HCT116 (cell line): ENCODE measurements around the gene GRK5. TPM values are rescaled to one million over a fixed set of nuclear protein-coding genes. Genes with fewer than 3 reads are reported as not detected.

ENCODE experiments used
- ATAC-seq: fragments of 200-7000 bp; cut with Tn5 transposase; 2 replicates; pipeline ENCODE4 v1.9.1; 2020; ENCODE audit warnings: mild to moderate bottlenecking, moderate library complexity
- BruUV-seq: library from RNA; stranded (reverse); fragments of 400-500 nt; replicated peaks from 2 replicates; lab custom pipeline; 2021; lab: Mats Ljungman, UMichigan
- CTCF ChIA-PET: fragments of 300-600 bp; sonication (Branson Sonifier 250); formaldehyde crosslinking; loops from one replicate; lab custom pipeline; 2021; ENCODE audit warnings: antibody characterized with exemption; lab: Charles Lee
- POLR2A ChIA-PET: fragments of 300-600, 350-600 bp; sonication (Branson Sonifier 250); formaldehyde crosslinking; loops from one replicate; lab custom pipeline; 2021; ENCODE audit warnings: antibody characterized with exemption; lab: Charles Lee
- RAD21 ChIA-PET, 2 experiments: fragments of 300-600 bp; sonication (Branson Sonifier 250); formaldehyde crosslinking; loops; one replicate each; lab custom pipeline; 2023; ENCODE audit warnings: low total read pairs in 2 of 2; ENCODE audit not compliant: uncharacterized antibody in 2 of 2, unreplicated experiment in 2 of 2, low non-redundant PET in 1 of 2; lab: Charles Lee
- DNase-seq: peaks from one replicate; pipeline ENCODE4 v3.0.0-alpha.2; 2010; ENCODE audit warnings: low read depth, low spot score
- H2AFZ ChIP-seq: fragments of 200-600 bp; shearing (Covaris generic), sonication (generic); 2 replicates; pipeline ENCODE4 v1.6.1; 2017; ENCODE audit warnings: low read depth, mixed run types, mixed read lengths, antibody characterized with exemption, low read length; ENCODE audit not compliant: poor library complexity, severe bottlenecking
- H3K27ac ChIP-seq: 2 replicates; pipeline ENCODE4 v1.5.1; 2012; ENCODE audit warnings: low read depth, low read length
- H3K27me3 ChIP-seq: fragments of 200-600 bp; sonication (generic); 2 replicates; pipeline ENCODE4 v1.6.1; 2016; ENCODE audit warnings: mixed run types, low read length, mixed read lengths; ENCODE audit not compliant: insufficient read depth
- H3K36me3 ChIP-seq, 2 experiments: fragments of 200-500 bp in 1 of 2; fragments of 200-600 bp in 1 of 2; sonication (Bioruptor generic) in 1 of 2; sonication (generic) in 1 of 2; 2 replicates each; pipeline versions ENCODE4 v1.5.1 to v1.6.1; 2014 to 2016; ENCODE audit warnings: low read length in 2 of 2, inconsistent platforms in 1 of 2, mixed read lengths in 1 of 2, mixed run types in 1 of 2; ENCODE audit not compliant: insufficient read depth in 2 of 2, control insufficient read depth in 1 of 2
- H3K4me1 ChIP-seq, 2 experiments: fragments of 200-600 bp in 1 of 2; sonication (generic) in 1 of 2; 2 replicates each; pipeline versions ENCODE4 v1.5.1 to v1.6.1; 2012 to 2017; ENCODE audit warnings: low read length in 2 of 2, inconsistent platforms in 1 of 2, mild to moderate bottlenecking in 1 of 2, mixed read lengths in 1 of 2, mixed run types in 1 of 2, moderate library complexity in 1 of 2; ENCODE audit not compliant: insufficient read depth in 2 of 2, control insufficient read depth in 1 of 2
- H3K4me2 ChIP-seq: fragments of 200-600 bp; sonication (generic); 2 replicates; pipeline ENCODE4 v1.6.1; 2017; ENCODE audit warnings: mixed run types, low read length, mixed read lengths
- H3K4me3 ChIP-seq, 2 experiments: fragments of 200-600 bp in 1 of 2; sonication (generic) in 1 of 2; replicated peaks in 1 of 2; 2 replicates each; pipeline ENCODE4 v1.5.1; 2011 to 2016; ENCODE audit warnings: low read length in 2 of 2, control low read depth in 1 of 2, low read depth in 1 of 2, mild to moderate bottlenecking in 1 of 2, mixed read lengths in 1 of 2, mixed run types in 1 of 2
- H3K79me2 ChIP-seq: fragments of 200-600 bp; sonication (generic); 2 replicates; pipeline ENCODE4 v1.6.1; 2017; ENCODE audit warnings: mild to moderate bottlenecking, mixed run types, low read length, moderate library complexity, mixed read lengths; ENCODE audit not compliant: insufficient read depth
- H3K9ac ChIP-seq: fragments of 200-600 bp; sonication (generic); 2 replicates; pipeline ENCODE4 v1.6.1; 2016; ENCODE audit warnings: low read length, mixed read lengths
- H3K9me2 ChIP-seq: fragments of 200-600 bp; sonication (generic), shearing (Covaris generic); 2 replicates; pipeline ENCODE4 v1.6.1; 2017; ENCODE audit warnings: mixed run types, mild to moderate bottlenecking, moderate library complexity; ENCODE audit not compliant: insufficient read depth
- H3K9me3 ChIP-seq, 2 experiments: fragments of 200-500 bp in 1 of 2; fragments of 200-600 bp in 1 of 2; sonication (Bioruptor generic) in 1 of 2; sonication (generic) in 1 of 2; 2 replicates each; pipeline ENCODE4 v1.6.1; 2014 to 2017; ENCODE audit warnings: low read length in 2 of 2, mixed read lengths in 2 of 2, inconsistent platforms in 1 of 2, low read depth in 1 of 2, mild to moderate bottlenecking in 1 of 2, mixed run types in 1 of 2, moderate library complexity in 1 of 2; ENCODE audit not compliant: control insufficient read depth in 1 of 2, insufficient read depth in 1 of 2
- H4K20me1 ChIP-seq: fragments of 200-600 bp; sonication (generic), shearing (Covaris generic); 2 replicates; pipeline ENCODE4 v1.6.1; 2017; ENCODE audit warnings: mixed run types, mild to moderate bottlenecking, moderate library complexity; ENCODE audit not compliant: insufficient read depth
- EGR1 ChIP-seq: IDR thresholded peaks from 2 replicates; pipeline ENCODE4 v1.6.1; 2012; ENCODE audit warnings: low read depth
- ELF1 ChIP-seq: IDR thresholded peaks from 2 replicates; pipeline ENCODE4 v1.6.1; 2012; ENCODE audit warnings: low read depth, borderline replicate concordance
- EZH2phosphoT487 ChIP-seq: fragments of 200-600 bp; IDR thresholded peaks from 2 replicates; pipeline ENCODE4 v1.6.1; 2018; ENCODE audit warnings: antibody characterized with exemption, borderline replicate concordance
- JUND ChIP-seq: IDR thresholded peaks from 2 replicates; pipeline ENCODE4 v1.6.1; 2012
- POLR2AphosphoS5 ChIP-seq: IDR thresholded peaks from 2 replicates; pipeline ENCODE4 v1.6.1; 2011; ENCODE audit warnings: mild to moderate bottlenecking, low read depth, low read length, moderate library complexity
- RAD21 ChIP-seq: IDR thresholded peaks from 2 replicates; pipeline ENCODE4 v1.6.1; 2012; ENCODE audit warnings: low read depth, mild to moderate bottlenecking
- SIN3A ChIP-seq: IDR thresholded peaks from 2 replicates; pipeline ENCODE4 v1.6.1; 2012; ENCODE audit warnings: low read depth
- SRF ChIP-seq: IDR thresholded peaks from 2 replicates; pipeline ENCODE4 v1.6.1; 2012; ENCODE audit warnings: low read depth
- TCF7L2 ChIP-seq: IDR thresholded peaks from 2 replicates; pipeline ENCODE4 v1.7.0; 2011; ENCODE audit warnings: borderline replicate concordance, inconsistent platforms; ENCODE audit not compliant: insufficient read depth, insufficient read length; ENCODE audit errors: extremely low read depth
- ZFX ChIP-seq: fragments of 450-650 bp; IDR thresholded peaks from 2 replicates; pipeline ENCODE4 v1.6.1; 2017
- ZNF274 ChIP-seq: fragments of 200-500 bp; sonication (Bioruptor generic); IDR thresholded peaks from 2 replicates; pipeline ENCODE4 v1.6.1; 2014; ENCODE audit warnings: mild to moderate bottlenecking, low read depth, low read length, inconsistent platforms
- intact Hi-C: fragments of 100-400 bp; cut with micrococcal nuclease; formaldehyde crosslinking; loops from 2 replicates; pipeline ENCODE4 v1.10.0; 2022
- total RNA-seq: library from RNA; stranded (reverse); gene quantifications from one replicate; pipeline ENCODE4 v1.2.1, GENCODE V29; 2021; ENCODE audit not compliant: unreplicated experiment
- TF ChIP-seq, protein P1 (sequence below): IDR thresholded peaks from 2 replicates; pipeline ENCODE4 v1.6.1; 2011; ENCODE audit warnings: mild to moderate bottlenecking, low read length, moderate library complexity; ENCODE audit not compliant: insufficient replicate concordance; ENCODE audit errors: extremely low read depth
- TF ChIP-seq, protein P2 (sequence below): IDR thresholded peaks from 2 replicates; pipeline ENCODE4 v1.6.1; 2012
- TF ChIP-seq, protein P3 (sequence below): IDR thresholded peaks from 2 replicates; pipeline ENCODE4 v1.6.1; 2012

Gene GRK5
- total RNA-seq, 1 experiment from 2014 or later = 7.3 TPM

DNA sequence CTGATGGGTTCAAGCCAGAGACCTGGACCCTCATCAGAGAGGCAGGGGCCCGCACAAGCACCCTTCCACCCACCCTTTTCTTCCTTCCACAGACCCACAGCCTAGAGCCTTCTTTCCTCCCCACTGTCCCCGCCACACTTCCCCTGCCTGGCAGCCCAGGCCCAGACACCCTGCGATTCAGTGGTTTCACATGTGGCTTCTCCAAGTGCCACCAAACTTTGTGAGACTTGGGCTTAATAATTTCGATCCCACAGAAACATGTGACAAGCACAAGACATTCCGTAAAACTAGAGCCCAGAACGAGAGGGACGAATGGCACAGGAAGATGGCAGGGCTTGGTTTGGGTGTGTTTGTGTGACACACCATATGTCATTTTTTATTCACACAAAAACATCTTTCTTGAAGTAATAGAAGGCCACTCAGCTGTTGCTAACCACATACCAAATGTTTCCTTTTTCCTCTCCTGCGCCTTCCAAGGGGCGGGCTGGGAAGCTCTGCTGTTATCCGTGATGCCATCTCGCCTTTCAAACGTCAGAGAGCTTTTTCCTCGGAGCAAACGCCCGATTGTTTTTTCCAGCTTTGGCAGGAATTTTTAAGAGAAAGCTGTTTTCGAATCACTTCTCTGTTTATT lies 162.9 kb downstream of the GRK5 start (continued):
- TF ChIP-seq, protein P1, sequence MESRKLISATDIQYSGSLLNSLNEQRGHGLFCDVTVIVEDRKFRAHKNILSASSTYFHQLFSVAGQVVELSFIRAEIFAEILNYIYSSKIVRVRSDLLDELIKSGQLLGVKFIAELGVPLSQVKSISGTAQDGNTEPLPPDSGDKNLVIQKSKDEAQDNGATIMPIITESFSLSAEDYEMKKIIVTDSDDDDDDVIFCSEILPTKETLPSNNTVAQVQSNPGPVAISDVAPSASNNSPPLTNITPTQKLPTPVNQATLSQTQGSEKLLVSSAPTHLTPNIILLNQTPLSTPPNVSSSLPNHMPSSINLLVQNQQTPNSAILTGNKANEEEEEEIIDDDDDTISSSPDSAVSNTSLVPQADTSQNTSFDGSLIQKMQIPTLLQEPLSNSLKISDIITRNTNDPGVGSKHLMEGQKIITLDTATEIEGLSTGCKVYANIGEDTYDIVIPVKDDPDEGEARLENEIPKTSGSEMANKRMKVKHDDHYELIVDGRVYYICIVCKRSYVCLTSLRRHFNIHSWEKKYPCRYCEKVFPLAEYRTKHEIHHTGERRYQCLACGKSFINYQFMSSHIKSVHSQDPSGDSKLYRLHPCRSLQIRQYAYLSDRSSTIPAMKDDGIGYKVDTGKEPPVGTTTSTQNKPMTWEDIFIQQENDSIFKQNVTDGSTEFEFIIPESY = no peak
- TF ChIP-seq EZH2phosphoT487 (no peak), ZNF274 (no peak), TCF7L2 (no peak), SIN3A (no peak), JUND (no peak), EGR1 (no peak), SRF (no peak), RAD21 (no peak), ELF1 (no peak)

DNA sequence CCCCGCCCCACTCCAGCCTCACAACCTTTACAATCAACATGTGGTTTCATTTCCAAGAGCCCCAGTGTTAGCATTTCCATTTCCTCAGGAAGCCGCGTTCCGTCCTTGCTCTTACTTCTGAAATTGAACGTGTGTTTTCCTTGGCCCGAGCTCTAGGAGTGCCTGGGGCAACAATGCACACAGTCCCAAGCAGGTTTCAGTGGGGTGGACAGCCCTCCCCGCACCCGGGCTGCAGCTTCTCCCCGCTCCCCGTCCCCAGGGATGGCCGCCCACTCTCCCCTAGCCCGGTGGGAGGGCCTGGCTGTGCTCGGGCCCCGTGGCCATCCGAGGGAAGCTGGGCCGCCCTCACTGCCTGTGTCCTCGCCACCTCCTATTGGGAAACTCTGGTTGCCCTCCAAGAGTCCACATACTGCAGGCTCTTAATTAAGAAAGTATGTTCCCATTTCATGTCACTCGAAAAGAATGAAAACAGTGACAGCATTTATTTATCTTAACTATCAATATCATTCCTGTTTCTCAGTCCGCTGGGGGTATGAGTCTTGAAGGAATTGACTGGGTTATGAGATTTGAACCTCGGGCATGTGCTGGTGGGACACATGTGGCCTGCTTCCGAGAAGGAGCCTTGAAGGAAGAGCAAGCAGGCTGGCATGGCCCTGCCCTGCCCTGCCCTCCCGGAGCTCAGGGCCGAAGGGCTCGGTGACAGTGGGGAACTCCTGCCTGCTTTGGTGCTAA lies 163.8 kb downstream of the GRK5 start:
- intact Hi-C loops = no loop called here
- no peak for DNase-seq
- Histone ChIP-seq H3K4me3 (no peak overlapping the region), H3K36me3 (no peaks in the 10 kb centered on the region), H3K9ac (no peak overlapping the region), H3K79me2 (no peaks in the 10 kb centered on the region), H3K9me3 (no peaks in the 10 kb centered on the region), H2AFZ (no peak overlapping the region), H4K20me1 (no peaks in the 10 kb centered on the region), H3K4me1 (no peaks in the 10 kb centered on the region), H3K27ac (no peak overlapping the region), H3K9me2 (no peaks in the 10 kb centered on the region), H3K27me3 (no peaks in the 10 kb centered on the region), H3K4me2 (no peak overlapping the region)
- CTCF ChIA-PET = no interaction called here
- no TSS peak for BruUV-seq
- ATAC-seq = no peak
- POLR2A ChIA-PET = no interaction called here
- TF ChIP-seq RAD21 = no peak
- TF ChIP-seq, protein P1 = no peak
- TF ChIP-seq, protein P2, sequence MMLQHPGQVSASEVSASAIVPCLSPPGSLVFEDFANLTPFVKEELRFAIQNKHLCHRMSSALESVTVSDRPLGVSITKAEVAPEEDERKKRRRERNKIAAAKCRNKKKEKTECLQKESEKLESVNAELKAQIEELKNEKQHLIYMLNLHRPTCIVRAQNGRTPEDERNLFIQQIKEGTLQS = no peak
- no peak for TF ChIP-seq EGR1
- TF ChIP-seq, protein P3, sequence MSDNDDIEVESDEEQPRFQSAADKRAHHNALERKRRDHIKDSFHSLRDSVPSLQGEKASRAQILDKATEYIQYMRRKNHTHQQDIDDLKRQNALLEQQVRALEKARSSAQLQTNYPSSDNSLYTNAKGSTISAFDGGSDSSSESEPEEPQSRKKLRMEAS = no peak
- no peak for TF ChIP-seq ZFX
- no peak for TF ChIP-seq POLR2AphosphoS5
- RAD21 ChIA-PET = no interaction called here
